H1 (cell line): ENCODE results near the gene LHFPL6. TPM values are rescaled to one million over a fixed set of nuclear protein-coding genes. Genes with fewer than 3 reads are reported as not detected.

Source experiments
- CTCF ChIA-PET: fragments of 300-600 bp; sonication (Branson Sonifier 250); formaldehyde crosslinking; loops from one replicate; lab custom pipeline; 2021; ENCODE audit not compliant: partially characterized antibody; lab: Charles Lee
- POLR2A ChIA-PET: fragments of 300-600 bp; sonication (Branson Sonifier 250); formaldehyde crosslinking; loops from one replicate; lab custom pipeline; 2021; ENCODE audit warnings: inconsistent platforms; ENCODE audit not compliant: partially characterized antibody; lab: Charles Lee
- DNase-seq, 2 experiments: peaks; one replicate each; pipeline versions ENCODE4 v3.0.0 to v3.0.0-alpha.2; 2010 to 2022; ENCODE audit warnings: low spot score in 2 of 2, low read depth in 1 of 2, mixed read lengths in 1 of 2
- FAIRE-seq: peaks from 2 replicates; lab custom pipeline; 2011; peaks lifted over from hg19 to GRCh38; lab: Jason Lieb, UNC
- H2AFZ ChIP-seq: 2 replicates; pipeline ENCODE4 v1.8.1; 2012; ENCODE audit warnings: low read length, inconsistent platforms
- H2AK5ac ChIP-seq: 2 replicates; pipeline ENCODE4 v1.6.1; 2013; ENCODE audit warnings: low read depth, low read length
- H2BK120ac ChIP-seq: replicated peaks from 2 replicates; pipeline ENCODE3; 2013; ENCODE audit warnings: low read depth, low read length, inconsistent platforms
- H2BK12ac ChIP-seq: 2 replicates; pipeline ENCODE4 v1.6.1; 2013; ENCODE audit warnings: low read depth, low read length
- H2BK15ac ChIP-seq: 2 replicates; pipeline ENCODE4 v1.6.1; 2013; ENCODE audit warnings: low read length
- H2BK20ac ChIP-seq: 2 replicates; pipeline ENCODE4 v1.6.1; 2013; ENCODE audit warnings: low read length
- H2BK5ac ChIP-seq: 2 replicates; pipeline ENCODE4 v1.6.1; 2013; ENCODE audit warnings: low read depth, low read length
- H3K14ac ChIP-seq: 2 replicates; pipeline ENCODE4 v1.6.1; 2013; ENCODE audit warnings: inconsistent platforms; ENCODE audit not compliant: insufficient read length
- H3K18ac ChIP-seq: 2 replicates; pipeline ENCODE4 v1.6.1; 2013; ENCODE audit warnings: low read length; ENCODE audit errors: extremely low read depth
- H3K23ac ChIP-seq: 2 replicates; pipeline ENCODE4 v1.6.1; 2013; ENCODE audit warnings: inconsistent platforms; ENCODE audit not compliant: insufficient read length
- H3K23me2 ChIP-seq: 2 replicates; pipeline ENCODE4 v1.6.1; 2013; ENCODE audit warnings: low read depth, low read length
- H3K27ac ChIP-seq: 2 replicates; pipeline ENCODE4 v1.6.1; 2011; ENCODE audit warnings: low read depth, low read length, inconsistent platforms
- H3K27me3 ChIP-seq, 4 experiments: replicated peaks in 1 of 4; 1 replicate in 1 of 4; 2 replicates in 3 of 4; pipeline versions ENCODE4 v1.6.1 to v1.8.1; 2011 to 2013; ENCODE audit warnings: low read length in 3 of 4, mild to moderate bottlenecking in 3 of 4, inconsistent platforms in 2 of 4, mixed read lengths in 2 of 4, moderate library complexity in 1 of 4; ENCODE audit not compliant: control insufficient read depth in 3 of 4, insufficient read depth in 3 of 4; ENCODE audit errors: extremely low read depth in 1 of 4
- H3K36me3 ChIP-seq, 4 experiments: 2 replicates each; pipeline versions ENCODE4 v1.6.1 to v1.8.1; 2011 to 2013; ENCODE audit warnings: mild to moderate bottlenecking in 4 of 4, low read length in 3 of 4, moderate library complexity in 2 of 4, control low read depth in 1 of 4, inconsistent platforms in 1 of 4; ENCODE audit not compliant: insufficient read depth in 4 of 4, control insufficient read depth in 2 of 4
- H3K4ac ChIP-seq: replicated peaks from 2 replicates; pipeline ENCODE3; 2013; ENCODE audit warnings: low read length, low read depth, mixed read lengths, inconsistent platforms; ENCODE audit not compliant: insufficient read length
- H3K4me1 ChIP-seq, 4 experiments: replicated peaks in 1 of 4; 1 replicate in 1 of 4; 2 replicates in 3 of 4; pipeline versions ENCODE4 v1.6.1 to v1.8.1; 2011 to 2013; ENCODE audit warnings: low read length in 3 of 4, inconsistent platforms in 2 of 4, mixed read lengths in 1 of 4; ENCODE audit not compliant: insufficient read depth in 4 of 4, control insufficient read depth in 3 of 4
- H3K4me2 ChIP-seq, 2 experiments: 2 replicates each; pipeline versions ENCODE4 v1.6.1 to v1.8.1; 2011 to 2013; ENCODE audit warnings: low read depth in 2 of 2, low read length in 2 of 2, control low read depth in 1 of 2, inconsistent platforms in 1 of 2, mild to moderate bottlenecking in 1 of 2; ENCODE audit not compliant: insufficient read depth in 1 of 2
- H3K4me3 ChIP-seq, 4 experiments: fragments of 200-600, 300-600 bp in 1 of 4; sonication (generic), shearing (Covaris generic), sonication (Bioruptor Twin) in 1 of 4; 2 replicates each; pipeline versions ENCODE4 v1.5.1 to v1.8.1; 2011 to 2016; ENCODE audit warnings: low read length in 4 of 4, low read depth in 3 of 4, control low read depth in 2 of 4, inconsistent platforms in 2 of 4, mild to moderate bottlenecking in 2 of 4, mixed read lengths in 1 of 4, moderate library complexity in 1 of 4; ENCODE audit not compliant: insufficient read depth in 2 of 4; ENCODE audit errors: extremely low read depth in 1 of 4
- H3K56ac ChIP-seq: replicated peaks from 2 replicates; pipeline ENCODE3; 2013; ENCODE audit warnings: low read depth, mild to moderate bottlenecking, mixed read lengths, low read length, inconsistent platforms; ENCODE audit not compliant: insufficient read length
- H3K79me1 ChIP-seq: 2 replicates; pipeline ENCODE4 v1.6.1; 2013; ENCODE audit warnings: low read depth, low read length, control low read depth
- H3K79me2 ChIP-seq, 2 experiments: 2 replicates each; pipeline versions ENCODE4 v1.6.1 to v1.8.1; 2012 to 2013; ENCODE audit warnings: low read length in 2 of 2, mild to moderate bottlenecking in 2 of 2, inconsistent platforms in 1 of 2; ENCODE audit not compliant: insufficient read depth in 2 of 2, control insufficient read depth in 1 of 2
- H3K9ac ChIP-seq, 4 experiments: replicated peaks in 1 of 4; 1 replicate in 1 of 4; 2 replicates in 3 of 4; pipeline versions ENCODE4 v1.6.1 to v1.8.1; 2011 to 2013; ENCODE audit warnings: low read depth in 3 of 4, low read length in 3 of 4, control low read depth in 2 of 4, mild to moderate bottlenecking in 2 of 4, moderate library complexity in 2 of 4, inconsistent platforms in 1 of 4; ENCODE audit errors: extremely low read depth in 1 of 4
- H3K9me3 ChIP-seq, 2 experiments: 2 replicates each; pipeline versions ENCODE4 v1.6.1 to v1.8.1; 2012 to 2013; ENCODE audit warnings: mild to moderate bottlenecking in 2 of 2, moderate library complexity in 2 of 2, control low read depth in 1 of 2, inconsistent platforms in 1 of 2, low read depth in 1 of 2, low read length in 1 of 2, mixed read lengths in 1 of 2; ENCODE audit not compliant: insufficient read depth in 2 of 2
- H4K20me1 ChIP-seq, 2 experiments: replicated peaks in 1 of 2; 2 replicates each; pipeline versions ENCODE3 to v1.8.1; 2011 to 2013; ENCODE audit warnings: inconsistent platforms in 2 of 2, low read length in 2 of 2, mild to moderate bottlenecking in 1 of 2; ENCODE audit not compliant: insufficient read depth in 2 of 2, control insufficient read depth in 1 of 2
- H4K5ac ChIP-seq: 2 replicates; pipeline ENCODE4 v1.6.1; 2013; ENCODE audit warnings: low read length, low read depth, mixed read lengths, inconsistent platforms; ENCODE audit not compliant: insufficient read length
- H4K8ac ChIP-seq: 2 replicates; pipeline ENCODE4 v1.8.0; 2013; ENCODE audit warnings: mild to moderate bottlenecking, moderate library complexity, low read length, inconsistent platforms; ENCODE audit not compliant: insufficient read depth; ENCODE audit errors: extremely low read depth
- H4K91ac ChIP-seq: replicated peaks from 2 replicates; pipeline ENCODE3; 2013; ENCODE audit warnings: low read length, mixed read lengths, inconsistent platforms; ENCODE audit not compliant: insufficient read length
- BRCA1 ChIP-seq: IDR thresholded peaks from 2 replicates; pipeline ENCODE4 v1.6.1; 2012; ENCODE audit warnings: low read depth, low read length, improper control_type of control experiment
- CTBP2 ChIP-seq: IDR thresholded peaks from 2 replicates; pipeline ENCODE4 v1.7.0; 2011; ENCODE audit warnings: borderline replicate concordance, mild to moderate bottlenecking, moderate library complexity, mixed read lengths, low read length; ENCODE audit not compliant: insufficient read depth, insufficient read length
- KDM4A ChIP-seq: IDR thresholded peaks from one replicate; pipeline ENCODE4 v1.7.1; 2012; ENCODE audit warnings: low read depth, mild to moderate bottlenecking, moderate library complexity, low read length, inconsistent platforms; ENCODE audit not compliant: severe bottlenecking
- POLR2A ChIP-seq, 2 experiments: IDR thresholded peaks; 1 replicate in 1 of 2; 2 replicates in 1 of 2; pipeline ENCODE4 v1.6.1; 2011; ENCODE audit warnings: low read depth in 2 of 2, low read length in 2 of 2, mild to moderate bottlenecking in 2 of 2; ENCODE audit errors: control extremely low read depth in 1 of 2
- RXRA ChIP-seq: IDR thresholded peaks from 2 replicates; pipeline ENCODE4 v1.6.1; 2011; ENCODE audit warnings: low read depth, mild to moderate bottlenecking, low read length, moderate library complexity; ENCODE audit not compliant: insufficient read depth
- SIX5 ChIP-seq: IDR thresholded peaks from 2 replicates; pipeline ENCODE4 v1.6.1; 2011; ENCODE audit warnings: mild to moderate bottlenecking, low read depth, low read length
- SP1 ChIP-seq: IDR thresholded peaks from 2 replicates; pipeline ENCODE4 v1.6.1; 2011; ENCODE audit warnings: low read depth, low read length
- SUZ12 ChIP-seq: fragments of 200-600 bp; sonication (generic); IDR thresholded peaks from 2 replicates; pipeline ENCODE4 v1.6.1; 2012; ENCODE audit warnings: mild to moderate bottlenecking, inconsistent platforms, low read length, moderate library complexity, mixed read lengths
- TBP ChIP-seq: IDR thresholded peaks from 2 replicates; pipeline ENCODE4 v1.6.1; 2011; ENCODE audit warnings: low read depth, low read length, improper control_type of control experiment
- YY1 ChIP-seq: IDR thresholded peaks from 2 replicates; pipeline ENCODE4 v1.6.1; 2011; ENCODE audit warnings: low read depth, mild to moderate bottlenecking, low read length
- WGBS, 2 experiments: shearing (Covaris generic) in 1 of 2; methylation state at CpG; one replicate each; pipeline versions ENCODE4 v1.1.6 to v1.1.7; 2013 to 2015; ENCODE audit warnings: low lambda C conversion rate in 2 of 2, mixed read lengths in 2 of 2, inconsistent platforms in 1 of 2, low coverage in 1 of 2, missing lambda C conversion rate in 1 of 2; ENCODE audit not compliant: insufficient replicate concordance in 2 of 2, insufficient coverage in 1 of 2, insufficient read length in 1 of 2; ENCODE audit errors: extremely low coverage in 1 of 2, missing lambda C conversion rate in 1 of 2; 5-methylcytosine and 5-hydroxymethylcytosine counted together
- polyA plus RNA-seq, 7 experiments: library from polyadenylated mRNA; depleted of rRNA in 3 of 7; stranded (reverse) in 5 of 7; unstranded in 2 of 7; fragments of >200 nt in 5 of 7; fragments of 200-250 nt in 2 of 7; gene quantifications; 1 replicate in 5 of 7; 2 replicates in 1 of 7; 4 replicates in 1 of 7; pipeline versions ENCODE4 v1.2.1 to v1.2.3, GENCODE V29; 2011 to 2013; ENCODE audit warnings: missing spikeins in 2 of 7, mixed read lengths in 2 of 7
- total RNA-seq: library from RNA; stranded (reverse); fragmentation: NEBNext Ultra II Directional; extraction: Animal tissue kit (Norgen Biotek cat#: 25700); gene quantifications from 2 replicates; pipeline ENCODE4 v1.2.1, GENCODE V29; 2021
- TF ChIP-seq, protein P1 (sequence below): IDR thresholded peaks from 2 replicates; pipeline ENCODE4 v1.6.1; 2011; ENCODE audit warnings: low read length, improper control_type of control experiment
- TF ChIP-seq, protein P2 (sequence below): IDR thresholded peaks from 2 replicates; pipeline ENCODE4 v1.6.1; 2012; ENCODE audit warnings: inconsistent platforms
- TF ChIP-seq, protein P3 (sequence below): IDR thresholded peaks from 2 replicates; pipeline ENCODE4 v1.6.1; 2012; ENCODE audit warnings: inconsistent platforms

LHFPL6 gene
- total and polyA plus RNA-seq, 2 of the 8 experiments (the other 6 are each of a cell fraction or from before 2014, with no cell fraction given), result 7.6 to 17.0 TPM

DNA sequence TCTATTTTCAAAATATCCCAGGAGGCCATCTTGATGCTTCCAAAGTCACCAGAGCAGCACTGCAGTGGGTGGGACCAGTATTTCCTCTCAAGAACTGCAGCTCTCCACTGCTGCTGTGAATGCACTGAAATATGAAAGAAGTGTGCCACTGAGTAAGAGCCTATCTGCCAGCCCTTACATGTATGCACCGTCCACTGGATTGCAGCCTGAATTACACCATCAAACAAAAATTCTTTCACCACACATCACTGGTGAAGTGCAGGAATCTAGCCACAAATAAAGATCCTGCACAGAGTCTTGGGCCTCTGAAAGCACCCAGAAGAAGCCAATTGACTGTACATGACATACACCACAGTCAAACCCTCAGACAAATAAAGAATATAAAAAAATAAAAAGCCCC, 249.0 kb downstream of the LHFPL6 start:
- no peak overlapping the region for H3K23ac ChIP-seq
- H3K79me1 ChIP-seq, result no peaks in the 10 kb centered on the region
- H4K5ac ChIP-seq, result no peak overlapping the region
- no peak overlapping the region for H2BK120ac ChIP-seq
- H3K36me3 ChIP-seq, result no peaks in the 10 kb centered on the region
- no peak overlapping the region for H4K91ac ChIP-seq
- no peak overlapping the region for H3K4me3 ChIP-seq
- no peak overlapping the region for H4K8ac ChIP-seq
- no peak overlapping the region for H3K56ac ChIP-seq
- no peak overlapping the region for H3K14ac ChIP-seq
- POLR2A ChIA-PET, result no interaction called here
- H3K18ac ChIP-seq, result no peak overlapping the region
- peaks cover 0 to 12% (median 3%) of the 10 kb centered on the region in 4 experiments; a peak in 4 of 7 replicates for H3K27me3 ChIP-seq
- no peak overlapping the region for H2AFZ ChIP-seq
- H3K27ac ChIP-seq, result no peak overlapping the region
- no peak overlapping the region for H2BK5ac ChIP-seq
- H2BK20ac ChIP-seq, result no peak overlapping the region
- no peaks in the 10 kb centered on the region for H3K9me3 ChIP-seq
- H2AK5ac ChIP-seq, result no peak overlapping the region
- CTCF ChIA-PET, result no interaction called here
- no peak overlapping the region for H3K9ac ChIP-seq
- no peak for DNase-seq
- peaks cover 0 to 7% (median 4%) of the 10 kb centered on the region in 4 experiments; a peak in 5 of 7 replicates for H3K4me1 ChIP-seq
- no peak overlapping the region for H3K4me2 ChIP-seq
- 94% methylated on average over 1 of the region's 1 CpG; no CpG with 5 or more reads in 1 of the 2 experiments for WGBS, 2 experiments
- H3K23me2 ChIP-seq, result no peaks in the 10 kb centered on the region
- H2BK12ac ChIP-seq, result no peak overlapping the region
- no peak overlapping the region for H3K4ac ChIP-seq
- no peak overlapping the region for H2BK15ac ChIP-seq
- H4K20me1 ChIP-seq, result peaks cover 0 to 2% of the 10 kb centered on the region in 2 experiments
- no peaks in the 10 kb centered on the region for H3K79me2 ChIP-seq
- no peak for FAIRE-seq
- TF ChIP-seq POLR2A (IDR thresholded peaks at IDR 0.05; ENCODE audit: control extremely low read depth in 1 of 2, low read depth in 2 of 2, low read length in 2 of 2) (no peak), SIX5 (no peak), YY1 (no peak), BRCA1 (no peak), RXRA (no peak), TBP (no peak), KDM4A (no peak), SP1 (no peak), CTBP2 (no peak), SUZ12 (no peak)
- TF ChIP-seq, protein P1, sequence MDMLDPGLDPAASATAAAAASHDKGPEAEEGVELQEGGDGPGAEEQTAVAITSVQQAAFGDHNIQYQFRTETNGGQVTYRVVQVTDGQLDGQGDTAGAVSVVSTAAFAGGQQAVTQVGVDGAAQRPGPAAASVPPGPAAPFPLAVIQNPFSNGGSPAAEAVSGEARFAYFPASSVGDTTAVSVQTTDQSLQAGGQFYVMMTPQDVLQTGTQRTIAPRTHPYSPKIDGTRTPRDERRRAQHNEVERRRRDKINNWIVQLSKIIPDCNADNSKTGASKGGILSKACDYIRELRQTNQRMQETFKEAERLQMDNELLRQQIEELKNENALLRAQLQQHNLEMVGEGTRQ, result no peak
- TF ChIP-seq, protein P2, sequence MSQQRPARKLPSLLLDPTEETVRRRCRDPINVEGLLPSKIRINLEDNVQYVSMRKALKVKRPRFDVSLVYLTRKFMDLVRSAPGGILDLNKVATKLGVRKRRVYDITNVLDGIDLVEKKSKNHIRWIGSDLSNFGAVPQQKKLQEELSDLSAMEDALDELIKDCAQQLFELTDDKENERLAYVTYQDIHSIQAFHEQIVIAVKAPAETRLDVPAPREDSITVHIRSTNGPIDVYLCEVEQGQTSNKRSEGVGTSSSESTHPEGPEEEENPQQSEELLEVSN, result no peak
- TF ChIP-seq, protein P3, sequence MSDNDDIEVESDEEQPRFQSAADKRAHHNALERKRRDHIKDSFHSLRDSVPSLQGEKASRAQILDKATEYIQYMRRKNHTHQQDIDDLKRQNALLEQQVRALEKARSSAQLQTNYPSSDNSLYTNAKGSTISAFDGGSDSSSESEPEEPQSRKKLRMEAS, result no peak
